Cardiac muscle cell (in vitro differentiated cells and primary cell): Measurements from ENCODE around the gene COPZ2. TPM values are rescaled to one million over a fixed set of nuclear protein-coding genes. Genes with fewer than 3 reads are reported as not detected.
A peak's percentile ranks its signal among the peaks of the same experiment; 100 is the strongest.

Source experiments
- DNase-seq, 2 donors: peaks; one replicate each; pipeline versions ENCODE4 v3.0.0 to v3.0.0-alpha.2; 2010 to 2017; ENCODE audit warnings: low read depth in 1 of 2, low spot score in 1 of 2
- H3K27ac ChIP-seq: fragments of 200-600 bp; sonication (generic); 2 replicates; pipeline ENCODE4 v1.5.1; 2016
- H3K27me3 ChIP-seq: fragments of 200-600 bp; sonication (generic); 2 replicates; pipeline ENCODE4 v1.6.0; 2016; ENCODE audit warnings: control low read depth
- H3K36me3 ChIP-seq: fragments of 200-600 bp; sonication (generic); 2 replicates; pipeline ENCODE4 v1.5.1; 2016; ENCODE audit warnings: control low read depth
- H3K4me1 ChIP-seq: fragments of 200-600 bp; sonication (generic); 2 replicates; pipeline ENCODE4 v1.8.1; 2017; ENCODE audit warnings: low read depth, mild to moderate bottlenecking, mixed run types
- H3K4me3 ChIP-seq: fragments of 200-600 bp; sonication (generic); 2 replicates; pipeline ENCODE4 v1.5.1; 2016; ENCODE audit warnings: mild to moderate bottlenecking
- H3K9me3 ChIP-seq: fragments of 200-600 bp; sonication (generic); 2 replicates; pipeline ENCODE4 v1.5.1; 2017; ENCODE audit warnings: low read depth, mild to moderate bottlenecking, control low read depth
- CTCF ChIP-seq: IDR thresholded peaks from 2 replicates; pipeline ENCODE4 v1.5.1; 2012; ENCODE audit warnings: low read depth, mild to moderate bottlenecking, low read length
- polyA plus RNA-seq: library from polyadenylated mRNA; unstranded; fragments of >200 nt; fragmentation: Nextera tagmentation; extraction: Ambion mirVana; gene quantifications from 2 replicates; pipeline ENCODE4 v1.2.1, GENCODE V29; 2016
- total RNA-seq: library from RNA; depleted of rRNA; stranded (reverse); fragments of >200 nt; gene quantifications from 2 replicates; pipeline ENCODE4 v1.2.3, GENCODE V29; 2016

Gene COPZ2
- total and polyA plus RNA-seq, 2 experiments from 2014 or later = 14.4 to 36.1 TPM

DNA sequence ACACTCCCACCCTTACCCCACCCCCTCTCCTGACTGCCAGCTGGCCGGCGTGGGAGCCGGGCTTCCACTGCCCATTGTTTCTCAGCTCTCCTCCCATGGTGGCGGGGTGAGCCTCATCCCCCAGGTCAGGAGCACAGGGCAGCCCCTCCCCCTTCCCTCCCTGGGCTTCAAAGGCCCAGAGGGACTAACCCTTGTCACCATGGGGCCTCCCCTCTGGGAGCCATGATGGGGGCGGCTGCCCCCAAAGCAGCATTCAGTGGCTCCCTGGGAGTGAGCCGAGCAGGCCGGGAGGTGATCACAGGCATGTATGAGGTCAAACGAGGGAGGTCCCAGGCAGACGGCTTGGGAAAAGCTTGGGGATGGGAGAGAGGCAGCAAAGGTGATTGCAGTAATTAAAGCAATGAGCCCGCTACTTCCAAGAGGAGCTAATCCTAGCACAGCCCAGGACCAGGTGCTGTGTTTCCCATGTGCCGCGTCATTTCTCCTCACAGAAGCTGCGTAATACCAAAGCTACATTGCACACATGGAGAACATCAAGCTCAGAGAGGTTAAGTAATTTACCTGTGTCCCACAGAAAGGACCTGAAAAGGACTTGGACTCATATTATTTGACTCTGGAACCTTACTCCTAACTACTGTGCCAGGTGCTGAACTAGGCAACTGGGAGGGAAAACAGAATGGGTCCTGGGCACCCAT, 42.2 kb downstream of the COPZ2 start:
- no peak overlapping the region for H3K4me3 ChIP-seq
- no peaks in the 10 kb centered on the region for H3K9me3 ChIP-seq
- no peak for TF ChIP-seq CTCF
- peaks cover 42% of the 10 kb centered on the region for H3K4me1 ChIP-seq
- H3K27me3 ChIP-seq = no peaks in the 10 kb centered on the region
- no peak for DNase-seq
- H3K36me3 ChIP-seq = no peaks in the 10 kb centered on the region
- no peak overlapping the region for H3K27ac ChIP-seq

GRCh38 chr17:47994724-47995123, 42.9 kb downstream of the COPZ2 start:
- Histone ChIP-seq H3K36me3 (no peaks in the 10 kb centered on the region), H3K4me1 (peaks cover 43% of the 10 kb centered on the region), H3K9me3 (no peaks in the 10 kb centered on the region), H3K4me3 (no peak overlapping the region), H3K27me3 (no peaks in the 10 kb centered on the region), H3K27ac (no peak overlapping the region)
- no peak for DNase-seq
- TF ChIP-seq CTCF = no peak

DNA sequence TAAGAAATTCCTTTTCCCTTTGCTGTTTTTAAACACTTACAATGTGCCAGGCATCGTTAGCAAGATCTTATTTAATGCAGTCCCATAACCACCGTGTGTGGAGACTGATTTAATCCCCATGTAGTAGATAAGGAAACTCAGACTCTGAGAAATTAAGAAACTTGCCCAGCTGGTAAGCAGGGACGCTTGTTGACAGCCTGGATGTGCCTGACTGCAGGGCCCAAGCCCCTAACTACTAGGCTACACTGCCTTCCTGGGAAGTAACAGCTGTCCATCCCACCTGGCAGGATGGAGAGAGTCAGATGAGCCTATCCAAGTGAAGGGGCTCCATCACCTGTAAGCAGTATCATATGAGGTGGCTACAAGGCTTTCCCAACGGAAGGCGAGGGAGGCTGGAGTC, 43.6 kb downstream of the COPZ2 start:
- no peaks in the 10 kb centered on the region for H3K9me3 ChIP-seq
- H3K36me3 ChIP-seq = no peaks in the 10 kb centered on the region
- DNase-seq = no peak
- no peak overlapping the region for H3K27ac ChIP-seq
- H3K4me1 ChIP-seq = peaks cover 49% of the 10 kb centered on the region
- H3K4me3 ChIP-seq = no peak overlapping the region
- no peaks in the 10 kb centered on the region for H3K27me3 ChIP-seq
- TF ChIP-seq CTCF = no peak

DNA sequence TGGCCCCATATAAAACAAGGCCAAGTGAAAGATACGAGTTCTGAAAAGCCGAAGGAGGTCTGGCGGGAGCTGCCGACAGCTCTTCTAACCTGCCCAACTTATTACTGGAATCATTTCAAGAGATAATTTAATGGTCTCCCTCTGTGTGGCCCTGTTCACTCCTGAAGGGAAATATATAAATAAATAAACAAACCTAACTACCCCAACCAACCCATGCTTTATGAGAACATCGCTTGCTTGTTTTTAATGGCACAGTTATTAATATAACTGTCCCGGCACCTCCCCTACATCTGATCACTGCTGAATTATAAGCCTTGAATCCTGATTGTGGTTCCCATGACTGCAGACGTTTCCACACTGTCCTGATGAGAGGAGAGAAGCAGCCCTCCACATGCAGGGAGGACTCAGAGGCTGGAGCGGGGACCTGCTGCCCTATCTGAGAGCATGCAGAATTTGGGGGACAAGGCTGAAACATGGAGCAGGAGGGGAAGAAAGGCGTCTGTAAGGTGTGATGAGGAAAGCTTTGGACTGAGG, 44.5 kb downstream of the COPZ2 start:
- H3K4me3 ChIP-seq = no peak overlapping the region
- DNase-seq = no peak
- H3K4me1 ChIP-seq = peaks cover 49% of the 10 kb centered on the region
- no peaks in the 10 kb centered on the region for H3K9me3 ChIP-seq
- H3K27me3 ChIP-seq = no peaks in the 10 kb centered on the region
- H3K27ac ChIP-seq = peak overlapping the region; percentile 1
- no peak for TF ChIP-seq CTCF
- no peaks in the 10 kb centered on the region for H3K36me3 ChIP-seq

- DNase-seq = no peak
- H3K36me3 ChIP-seq = no peaks in the 10 kb centered on the region
- peak overlapping the region; percentile 1 for H3K27ac ChIP-seq
- H3K9me3 ChIP-seq = no peaks in the 10 kb centered on the region
- no peak for TF ChIP-seq CTCF
- H3K4me3 ChIP-seq = no peak overlapping the region
- no peaks in the 10 kb centered on the region for H3K27me3 ChIP-seq
- peaks cover 55% of the 10 kb centered on the region for H3K4me1 ChIP-seq
Measured at GRCh38 chr17:47992216-47992615, 45.4 kb downstream of the COPZ2 start.
